Fibroblast of lung (primary cell): ENCODE data around the gene MICAL3. TPM values are rescaled to one million over a fixed set of nuclear protein-coding genes. Genes with fewer than 3 reads are reported as not detected.

Experiments
- DNase-seq, 2 donors: peaks; one replicate each; pipeline versions ENCODE4 v3.0.0 to v3.0.0-alpha.2; 2010; ENCODE audit warnings: low read depth in 2 of 2
- H2AFZ ChIP-seq: 2 replicates; pipeline ENCODE4 v1.5.1; 2012; ENCODE audit warnings: low read length, control low read depth, inconsistent platforms
- H3K27ac ChIP-seq: 2 replicates; pipeline ENCODE4 v1.5.1; 2011; ENCODE audit warnings: low read length, control low read depth; ENCODE audit not compliant: insufficient read depth
- H3K27me3 ChIP-seq: 2 replicates; pipeline ENCODE4 v1.5.1; 2011; ENCODE audit warnings: mild to moderate bottlenecking, low read length; ENCODE audit not compliant: control insufficient read depth, insufficient read depth
- H3K36me3 ChIP-seq: 2 replicates; pipeline ENCODE4 v1.5.1; 2011; ENCODE audit warnings: low read length; ENCODE audit not compliant: control insufficient read depth, insufficient read depth
- H3K4me1 ChIP-seq: 2 replicates; pipeline ENCODE4 v1.5.1; 2011; ENCODE audit warnings: low read length; ENCODE audit not compliant: control insufficient read depth, insufficient read depth; ENCODE audit errors: extremely low read depth
- H3K4me2 ChIP-seq: 2 replicates; pipeline ENCODE4 v1.5.1; 2011; ENCODE audit warnings: low read length, control low read depth; ENCODE audit not compliant: insufficient read depth; ENCODE audit errors: extremely low read depth
- H3K4me3 ChIP-seq, 4 experiments: fragments of 200-600 bp in 1 of 4; sonication (generic) in 1 of 4; replicated peaks in 1 of 4; 2 replicates each; pipeline ENCODE4 v1.5.1; 2011 to 2016; ENCODE audit warnings: low read length in 4 of 4, low read depth in 3 of 4, mild to moderate bottlenecking in 3 of 4, control low read depth in 2 of 4, inconsistent platforms in 1 of 4, mixed read lengths in 1 of 4; ENCODE audit not compliant: insufficient read depth in 1 of 4; ENCODE audit errors: control extremely low read depth in 1 of 4
- H3K79me2 ChIP-seq: 2 replicates; pipeline ENCODE4 v1.5.1; 2012; ENCODE audit warnings: mild to moderate bottlenecking, low read length, inconsistent platforms; ENCODE audit not compliant: control insufficient read depth, insufficient read depth
- H3K9ac ChIP-seq: 2 replicates; pipeline ENCODE4 v1.5.1; 2011; ENCODE audit warnings: mild to moderate bottlenecking, low read length, control low read depth; ENCODE audit not compliant: insufficient read depth
- H3K9me3 ChIP-seq: 2 replicates; pipeline ENCODE4 v1.5.1; 2012; ENCODE audit warnings: low read depth, low read length; ENCODE audit not compliant: control insufficient read depth, insufficient read depth
- H4K20me1 ChIP-seq: 2 replicates; pipeline ENCODE4 v1.5.1; 2011; ENCODE audit warnings: low read length; ENCODE audit not compliant: control insufficient read depth, insufficient read depth; ENCODE audit errors: extremely low read depth
- EZH2 ChIP-seq: IDR thresholded peaks from 2 replicates; pipeline ENCODE4 v1.5.1; 2012; ENCODE audit warnings: low read length, control low read depth, mild to moderate bottlenecking; ENCODE audit errors: missing control alignments
- polyA plus RNA-seq, 2 donors: library from polyadenylated mRNA; depleted of rRNA in 1 of 2; stranded (reverse) in 1 of 2; unstranded in 1 of 2; fragments of >200 nt; gene quantifications; 2 replicates each; pipeline ENCODE4 v1.2.1, GENCODE V29; 2011 to 2012; ENCODE audit warnings: missing spikeins in 1 of 2
- total RNA-seq: library from RNA; depleted of rRNA; stranded (reverse); fragments of >200 nt; gene quantifications from 2 replicates; pipeline ENCODE4 v1.2.1, GENCODE V29; 2014
- TF ChIP-seq, protein P1 (sequence below), 2 donors: IDR thresholded peaks in 1 of 2; conservative IDR thresholded peaks in 1 of 2; 1 replicate in 1 of 2; 2 replicates in 1 of 2; pipeline ENCODE4 v1.5.1; 2011 to 2012; ENCODE audit warnings: low read length in 2 of 2, control low read depth in 1 of 2, inconsistent platforms in 1 of 2, low read depth in 1 of 2, mild to moderate bottlenecking in 1 of 2

Gene MICAL3
- total and polyA plus RNA-seq, 2 donors (not counting 1 experiment from before 2014, with no cell fraction given), result 10.8 to 22.6 TPM

DNA sequence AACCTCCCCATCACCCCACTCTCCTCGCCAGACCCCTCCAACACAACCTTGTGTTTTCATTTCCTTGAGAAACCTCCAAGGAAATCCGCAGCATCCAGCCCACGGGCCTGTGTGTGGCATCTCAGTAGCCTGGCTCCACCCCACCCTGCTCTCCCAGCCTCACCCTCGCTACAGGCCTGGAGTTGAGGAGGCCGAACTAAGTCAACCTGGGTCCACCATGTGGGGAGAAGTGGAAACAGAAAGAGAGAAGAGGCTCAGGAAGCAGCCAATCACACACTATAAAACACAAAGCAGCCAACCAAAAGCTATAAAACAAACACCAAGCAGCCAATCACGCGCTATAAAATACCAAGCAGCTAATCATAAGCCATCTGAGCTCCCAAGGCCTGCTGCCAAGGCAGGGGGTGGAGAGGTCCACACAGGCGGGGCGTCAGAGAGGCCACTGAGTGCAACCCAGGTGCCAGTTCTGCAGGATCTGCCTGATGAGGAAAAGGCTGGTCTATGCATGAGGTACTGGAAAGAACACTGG lies 72.0 kb downstream of the MICAL3 start:
- no peak overlapping the region for H3K4me3 ChIP-seq

DNA sequence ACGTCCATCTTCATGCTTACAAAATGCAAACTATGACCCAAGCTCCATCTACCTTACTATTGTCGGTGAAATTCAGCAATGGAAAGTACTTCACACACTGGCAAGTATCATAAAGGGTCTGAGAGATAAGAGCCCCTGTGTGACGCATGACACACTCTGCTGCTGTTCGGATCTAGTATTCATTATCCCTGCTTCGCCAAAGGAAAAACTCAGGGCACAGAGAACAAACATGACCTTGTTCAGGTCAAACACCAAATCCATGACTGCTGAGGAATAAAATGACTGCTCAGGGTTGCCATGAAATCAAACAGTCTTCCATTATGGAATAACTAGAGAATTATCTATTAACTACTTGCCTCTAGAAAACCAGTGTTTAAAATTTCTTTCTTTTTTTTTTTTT lies 73.0 kb downstream of the MICAL3 start:
- H3K27me3 ChIP-seq, result no peaks in the 10 kb centered on the region
- peaks cover 4% of the 10 kb centered on the region for H3K4me1 ChIP-seq
- no peak overlapping the region for H2AFZ ChIP-seq
- no peak for DNase-seq
- H3K4me3 ChIP-seq, result no peak overlapping the region
- H3K79me2 ChIP-seq, result peaks cover 12% of the 10 kb centered on the region
- no peaks in the 10 kb centered on the region for H4K20me1 ChIP-seq
- H3K4me2 ChIP-seq, result no peak overlapping the region
- no peaks in the 10 kb centered on the region for H3K9me3 ChIP-seq
- H3K9ac ChIP-seq, result no peak overlapping the region
- no peak for TF ChIP-seq EZH2
- H3K27ac ChIP-seq, result no peak overlapping the region
- no peaks in the 10 kb centered on the region for H3K36me3 ChIP-seq

More for the DNA sequence above, 72.0 kb downstream of the MICAL3 start:
- no peak for DNase-seq
- no peaks in the 10 kb centered on the region for H3K27me3 ChIP-seq
- H2AFZ ChIP-seq, result no peak overlapping the region
- H3K79me2 ChIP-seq, result peaks cover 12% of the 10 kb centered on the region
- no peak overlapping the region for H3K9ac ChIP-seq
- no peaks in the 10 kb centered on the region for H3K36me3 ChIP-seq
- H3K4me2 ChIP-seq, result no peak overlapping the region
- no peak overlapping the region for H3K27ac ChIP-seq
- TF ChIP-seq EZH2, result no peak
- TF ChIP-seq, protein P1, sequence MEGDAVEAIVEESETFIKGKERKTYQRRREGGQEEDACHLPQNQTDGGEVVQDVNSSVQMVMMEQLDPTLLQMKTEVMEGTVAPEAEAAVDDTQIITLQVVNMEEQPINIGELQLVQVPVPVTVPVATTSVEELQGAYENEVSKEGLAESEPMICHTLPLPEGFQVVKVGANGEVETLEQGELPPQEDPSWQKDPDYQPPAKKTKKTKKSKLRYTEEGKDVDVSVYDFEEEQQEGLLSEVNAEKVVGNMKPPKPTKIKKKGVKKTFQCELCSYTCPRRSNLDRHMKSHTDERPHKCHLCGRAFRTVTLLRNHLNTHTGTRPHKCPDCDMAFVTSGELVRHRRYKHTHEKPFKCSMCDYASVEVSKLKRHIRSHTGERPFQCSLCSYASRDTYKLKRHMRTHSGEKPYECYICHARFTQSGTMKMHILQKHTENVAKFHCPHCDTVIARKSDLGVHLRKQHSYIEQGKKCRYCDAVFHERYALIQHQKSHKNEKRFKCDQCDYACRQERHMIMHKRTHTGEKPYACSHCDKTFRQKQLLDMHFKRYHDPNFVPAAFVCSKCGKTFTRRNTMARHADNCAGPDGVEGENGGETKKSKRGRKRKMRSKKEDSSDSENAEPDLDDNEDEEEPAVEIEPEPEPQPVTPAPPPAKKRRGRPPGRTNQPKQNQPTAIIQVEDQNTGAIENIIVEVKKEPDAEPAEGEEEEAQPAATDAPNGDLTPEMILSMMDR (conservative IDR thresholded peaks at IDR 0.05 in 1 of 2, IDR thresholded peaks at IDR 0.05 in 1 of 2; ENCODE audit: low read depth in 1 of 2, low read length in 2 of 2), result no peak
- no peaks in the 10 kb centered on the region for H4K20me1 ChIP-seq
- H3K4me1 ChIP-seq, result peaks cover 4% of the 10 kb centered on the region
- H3K9me3 ChIP-seq, result no peaks in the 10 kb centered on the region

DNA sequence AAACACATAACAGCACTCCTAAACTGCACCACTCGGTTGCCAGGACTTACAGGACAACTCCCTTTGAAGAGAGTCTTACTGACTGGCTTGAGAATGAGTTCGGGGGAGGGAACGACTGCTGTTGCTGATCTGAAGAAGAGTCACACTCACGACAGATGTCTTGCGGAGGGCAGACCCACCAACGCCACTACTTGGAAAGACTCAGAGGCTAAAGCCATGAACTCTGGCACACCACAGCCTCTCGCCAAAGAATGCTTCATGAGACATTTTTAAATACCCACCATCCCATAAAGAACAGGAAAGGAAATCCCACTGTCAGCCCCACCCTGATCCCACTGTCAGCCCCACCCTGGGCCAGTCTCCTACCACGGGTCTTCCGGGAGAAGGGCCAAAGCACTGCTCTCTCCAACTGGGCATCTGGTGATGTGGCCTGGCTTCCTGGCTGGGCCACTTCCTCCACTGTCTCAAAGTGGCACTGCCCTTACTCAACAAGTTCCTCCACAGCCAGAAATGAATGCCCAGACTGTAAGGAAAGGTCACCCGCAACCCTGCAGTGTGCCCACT lies 73.6 kb downstream of the MICAL3 start:
- TF ChIP-seq, protein P1 (conservative IDR thresholded peaks at IDR 0.05 in 1 of 2, IDR thresholded peaks at IDR 0.05 in 1 of 2; ENCODE audit: low read depth in 1 of 2, low read length in 2 of 2), result no peak
- no peak for TF ChIP-seq EZH2
- Histone ChIP-seq H4K20me1 (no peaks in the 10 kb centered on the region), H3K9ac (no peak overlapping the region), H3K27ac (no peak overlapping the region), H2AFZ (no peak overlapping the region), H3K4me3 (no peak overlapping the region), H3K4me1 (peaks cover 4% of the 10 kb centered on the region), H3K27me3 (no peaks in the 10 kb centered on the region), H3K4me2 (no peak overlapping the region), H3K9me3 (no peaks in the 10 kb centered on the region), H3K36me3 (no peaks in the 10 kb centered on the region), H3K79me2 (peaks cover 12% of the 10 kb centered on the region)
- peak; percentile 41 to 61 for DNase-seq
